ENCODE results near the gene POU6F2. TPM values are rescaled to one million over a fixed set of nuclear protein-coding genes. Genes with fewer than 3 reads are reported as not detected.

POU6F2 gene
- polyA plus RNA-seq, 2 of the 4 experiments (the other 2 are of a cell fraction), result not detected

DNA sequence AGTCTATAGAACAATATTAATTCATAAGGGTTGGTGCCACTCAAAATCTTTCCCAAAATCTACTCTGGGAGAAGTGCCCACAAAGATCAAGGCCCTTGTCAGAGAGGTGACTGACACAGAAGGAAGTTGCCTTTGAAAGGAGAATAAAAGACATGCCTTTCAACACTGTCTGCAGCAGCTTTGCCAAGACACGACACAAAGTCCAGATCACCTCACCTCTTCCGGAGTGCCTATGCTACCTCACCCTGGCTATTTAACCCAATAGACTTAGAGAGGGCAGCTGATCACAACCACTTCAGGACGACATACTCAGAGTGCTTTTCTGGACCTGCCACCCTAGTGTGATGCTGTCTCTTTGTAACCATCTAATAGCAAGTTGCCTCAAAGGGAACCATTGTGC lies 539.5 kb downstream of the POU6F2 start:
- POLR2A ChIA-PET, result no interaction called here
- no peak for ATAC-seq
- no peaks in the 10 kb centered on the region for H3K9me3 ChIP-seq
- 47% methylated on average over 3 of the region's 3 CpGs for WGBS (ENCODE audit: missing lambda C conversion rate)
- FAIRE-seq, result no peak
- H3K4me1 ChIP-seq, result no peaks in the 10 kb centered on the region
- TF ChIP-seq POLR2AphosphoS2 (conservative IDR thresholded peaks at IDR 0.05; ENCODE audit: low read length) (no peak), RCOR1 (IDR thresholded peaks at IDR 0.05; ENCODE audit: low read depth, low read length) (no peak), ZNF302 (CRISPR knock-in tag; IDR thresholded peaks at IDR 0.05) (no peak), RARB (CRISPR knock-in tag; IDR thresholded peaks at IDR 0.05) (no peak), NPAS2 (CRISPR knock-in tag; IDR thresholded peaks at IDR 0.05; ENCODE audit: borderline replicate concordance) (no peak), EHF (CRISPR knock-in tag; IDR thresholded peaks at IDR 0.05) (no peak), HOXB13 (CRISPR knock-in tag; IDR thresholded peaks at IDR 0.05; ENCODE audit: low read depth) (no peak), HOXB5 (CRISPR knock-in tag; IDR thresholded peaks at IDR 0.05) (no peak), PHF8 (IDR thresholded peaks at IDR 0.05; ENCODE audit: borderline replicate concordance, low read depth) (no peak), CHD2 (IDR thresholded peaks at IDR 0.05; ENCODE audit: low read length, partially characterized antibody) (no peak), SMC3 (IDR thresholded peaks at IDR 0.05) (no peak)
- TF ChIP-seq, protein P1, sequence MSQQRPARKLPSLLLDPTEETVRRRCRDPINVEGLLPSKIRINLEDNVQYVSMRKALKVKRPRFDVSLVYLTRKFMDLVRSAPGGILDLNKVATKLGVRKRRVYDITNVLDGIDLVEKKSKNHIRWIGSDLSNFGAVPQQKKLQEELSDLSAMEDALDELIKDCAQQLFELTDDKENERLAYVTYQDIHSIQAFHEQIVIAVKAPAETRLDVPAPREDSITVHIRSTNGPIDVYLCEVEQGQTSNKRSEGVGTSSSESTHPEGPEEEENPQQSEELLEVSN (IDR thresholded peaks at IDR 0.05; ENCODE audit: borderline replicate concordance, low read depth), result no peak
- TF ChIP-seq, protein P2, sequence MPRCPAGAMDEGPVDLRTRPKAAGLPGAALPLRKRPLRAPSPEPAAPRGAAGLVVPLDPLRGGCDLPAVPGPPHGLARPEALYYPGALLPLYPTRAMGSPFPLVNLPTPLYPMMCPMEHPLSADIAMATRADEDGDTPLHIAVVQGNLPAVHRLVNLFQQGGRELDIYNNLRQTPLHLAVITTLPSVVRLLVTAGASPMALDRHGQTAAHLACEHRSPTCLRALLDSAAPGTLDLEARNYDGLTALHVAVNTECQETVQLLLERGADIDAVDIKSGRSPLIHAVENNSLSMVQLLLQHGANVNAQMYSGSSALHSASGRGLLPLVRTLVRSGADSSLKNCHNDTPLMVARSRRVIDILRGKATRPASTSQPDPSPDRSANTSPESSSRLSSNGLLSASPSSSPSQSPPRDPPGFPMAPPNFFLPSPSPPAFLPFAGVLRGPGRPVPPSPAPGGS (IDR thresholded peaks at IDR 0.05), result no peak
- no peak for DNase-seq (ENCODE audit: low read depth in 1 of 2, low spot score in 1 of 2)
- no peak overlapping the region for H3K4me3 ChIP-seq
- H3K27ac ChIP-seq, result no peak overlapping the region
- H3K4me2 ChIP-seq, result no peak overlapping the region
- CTCF ChIA-PET, result interaction anchor here (1.1 kb wide), 1 partner anchor 1118 kb away, joined by 3 read pairs; no protein-coding TSS in a partner anchor

Small RNA genes within 50 kb of the gene (small RNA-seq; reads per million reads assigned to genes)
- 0 to 6.9 (median 0.51) reads per million in 6 experiments for gene SNORA20B

Other genes starting within 250 kb of the POU6F2 start
- 37.0 and 59.9 TPM in 2 replicates for gene VPS41, start 68.7 kb upstream of the POU6F2 start, polyA plus RNA-seq (2011; rRNA removed)
- 23.7 to 26.5 TPM (median 24.6 TPM) in 3 replicates for gene VPS41, start 68.7 kb upstream of the POU6F2 start, polyA plus RNA-seq (2017; fragmentation: RNase III; extraction: RNeasy Plus Mini Kit Qiagen cat#74134 plus additional on column Dnase treatment)